IMR-90 (cell line): ENCODE results near the gene CTPS1. TPM values are rescaled to one million over a fixed set of nuclear protein-coding genes. Genes with fewer than 3 reads are reported as not detected.

Experiments used
- ATAC-seq: fragments of 200-7000 bp; cut with Tn5 transposase; 2 replicates; pipeline ENCODE4 v1.9.1; 2020; ENCODE audit warnings: low read depth, mild to moderate bottlenecking, moderate library complexity
- BruUV-seq: library from RNA; stranded (reverse); fragments of 400-500 nt; replicated peaks from 2 replicates; lab custom pipeline; 2021; lab: Mats Ljungman, UMichigan
- CTCF ChIA-PET: fragments of 300-600 bp; formaldehyde crosslinking; extraction: SDS; loops from one replicate; lab custom pipeline; 2021; ENCODE audit warnings: antibody characterized with exemption; lab: Yijun Ruan, JAX
- POLR2A ChIA-PET: fragments of 300-600 bp; sonication (Branson Sonifier 250); formaldehyde crosslinking; loops from one replicate; lab custom pipeline; 2022; ENCODE audit warnings: antibody characterized with exemption; ENCODE audit not compliant: unreplicated experiment; lab: Charles Lee
- DNase-seq: peaks from one replicate; pipeline ENCODE4 v3.0.0; 2013
- H2AFZ ChIP-seq: replicated peaks from 2 replicates; pipeline ENCODE3; 2013; ENCODE audit warnings: low read length, mild to moderate bottlenecking; ENCODE audit not compliant: poor library complexity
- H2AK5ac ChIP-seq: 2 replicates; pipeline ENCODE4 v1.6.1; 2013; ENCODE audit warnings: low read depth, low read length, inconsistent platforms
- H2AK9ac ChIP-seq: replicated peaks from 2 replicates; pipeline ENCODE3; 2013; ENCODE audit warnings: mild to moderate bottlenecking, low read depth, low read length, moderate library complexity; ENCODE audit not compliant: poor library complexity
- H2BK120ac ChIP-seq: 2 replicates; pipeline ENCODE4 v1.6.1; 2013; ENCODE audit warnings: low read depth, low read length, inconsistent platforms
- H2BK15ac ChIP-seq: 3 replicates; pipeline ENCODE4 v1.6.1; 2013; ENCODE audit warnings: low read depth, low read length, inconsistent platforms
- H2BK20ac ChIP-seq: 2 replicates; pipeline ENCODE4 v1.6.1; 2013; ENCODE audit warnings: low read depth, mild to moderate bottlenecking, inconsistent platforms, low read length, moderate library complexity
- H2BK5ac ChIP-seq: 2 replicates; pipeline ENCODE4 v1.6.1; 2013; ENCODE audit warnings: mild to moderate bottlenecking, low read depth, low read length, inconsistent platforms; ENCODE audit not compliant: poor library complexity, severe bottlenecking
- H3K14ac ChIP-seq: replicated peaks from 2 replicates; pipeline ENCODE4 v1.6.1; 2013; ENCODE audit warnings: low read depth, low read length, inconsistent platforms
- H3K18ac ChIP-seq: 2 replicates; pipeline ENCODE4 v1.6.1; 2013; ENCODE audit warnings: low read depth, low read length, control low read depth
- H3K23ac ChIP-seq: 2 replicates; pipeline ENCODE4 v1.6.1; 2013; ENCODE audit warnings: low read depth, low read length, inconsistent platforms
- H3K27ac ChIP-seq: 2 replicates; pipeline ENCODE4 v1.5.1; 2013; ENCODE audit warnings: mild to moderate bottlenecking, control low read depth, low read length; ENCODE audit not compliant: insufficient read depth
- H3K27me3 ChIP-seq: 2 replicates; pipeline ENCODE4 v1.6.1; 2013; ENCODE audit warnings: low read length; ENCODE audit not compliant: control insufficient read depth, insufficient read depth
- H3K36me3 ChIP-seq: 2 replicates; pipeline ENCODE4 v1.6.1; 2013; ENCODE audit warnings: low read length, mixed read lengths; ENCODE audit not compliant: control insufficient read depth, insufficient read depth
- H3K4ac ChIP-seq: 2 replicates; pipeline ENCODE4 v1.6.1; 2013; ENCODE audit warnings: low read depth, low read length, inconsistent platforms
- H3K4me1 ChIP-seq: 2 replicates; pipeline ENCODE4 v1.6.1; 2013; ENCODE audit warnings: low read length, mixed read lengths; ENCODE audit not compliant: control insufficient read depth, insufficient read depth
- H3K4me2 ChIP-seq: 2 replicates; pipeline ENCODE4 v1.6.1; 2013; ENCODE audit warnings: low read depth, mild to moderate bottlenecking, control low read depth, low read length, moderate library complexity
- H3K4me3 ChIP-seq: 2 replicates; pipeline ENCODE4 v1.5.1; 2013; ENCODE audit warnings: low read depth, mild to moderate bottlenecking, control low read depth, low read length, moderate library complexity; ENCODE audit not compliant: insufficient read depth
- H3K56ac ChIP-seq: 2 replicates; pipeline ENCODE4 v1.6.1; 2013; ENCODE audit warnings: low read length, inconsistent platforms; ENCODE audit not compliant: insufficient read depth; ENCODE audit errors: extremely low read depth
- H3K79me1 ChIP-seq, 2 experiments: 2 replicates each; pipeline ENCODE4 v1.6.1; 2013; ENCODE audit warnings: low read length in 2 of 2, inconsistent platforms in 1 of 2, low read depth in 1 of 2
- H3K9ac ChIP-seq: 2 replicates; pipeline ENCODE4 v1.6.1; 2013; ENCODE audit warnings: low read depth, low read length, control low read depth
- H3K9me1 ChIP-seq: 2 replicates; pipeline ENCODE4 v1.6.1; 2013; ENCODE audit warnings: low read length, inconsistent platforms; ENCODE audit not compliant: insufficient read depth
- H3K9me3 ChIP-seq: 2 replicates; pipeline ENCODE4 v1.6.1; 2013; ENCODE audit warnings: low read length; ENCODE audit not compliant: control insufficient read depth, insufficient read depth
- H4K20me1 ChIP-seq: 2 replicates; pipeline ENCODE4 v1.6.1; 2013; ENCODE audit warnings: low read length, inconsistent platforms; ENCODE audit not compliant: insufficient read depth
- H4K5ac ChIP-seq: 2 replicates; pipeline ENCODE4 v1.6.1; 2013; ENCODE audit warnings: mild to moderate bottlenecking, low read depth, low read length, control low read depth
- H4K8ac ChIP-seq, 2 experiments: 2 replicates each; pipeline ENCODE4 v1.6.1; 2013; ENCODE audit warnings: low read depth in 2 of 2, low read length in 2 of 2, control low read depth in 1 of 2, inconsistent platforms in 1 of 2
- H4K91ac ChIP-seq: 2 replicates; pipeline ENCODE4 v1.6.1; 2013; ENCODE audit warnings: low read depth, low read length, inconsistent platforms; ENCODE audit not compliant: insufficient read depth
- CHD1 ChIP-seq: IDR thresholded peaks from 2 replicates; pipeline ENCODE4 v1.6.1; 2012; ENCODE audit warnings: low read depth, low read length, improper control_type of control experiment
- MXI1 ChIP-seq: IDR thresholded peaks from 2 replicates; pipeline ENCODE4 v1.6.1; 2012; ENCODE audit warnings: low read depth, mild to moderate bottlenecking, low read length, moderate library complexity, borderline replicate concordance
- POLR2A ChIP-seq: IDR thresholded peaks from 2 replicates; pipeline ENCODE4 v1.6.1; 2012; ENCODE audit warnings: mild to moderate bottlenecking, low read depth, low read length
- RAD21 ChIP-seq: IDR thresholded peaks from 2 replicates; pipeline ENCODE4 v1.6.1; 2012; ENCODE audit warnings: low read length, improper control_type of control experiment
- SMC3 ChIP-seq: fragments of 150-350 bp; IDR thresholded peaks from 2 replicates; pipeline ENCODE4 v1.6.1; 2016; ENCODE audit warnings: low read depth, mild to moderate bottlenecking, antibody characterized with exemption, low read length, moderate library complexity
- WGBS, 2 experiments: methylation state at CpG; one replicate each; pipeline versions ENCODE4 v1.1.5 to v1.1.7; 2013; ENCODE audit warnings: missing lambda C conversion rate in 2 of 2; ENCODE audit not compliant: insufficient read length in 1 of 2; ENCODE audit errors: extremely low coverage in 2 of 2; 5-methylcytosine and 5-hydroxymethylcytosine counted together
- dilution Hi-C: fragments of 300-500 bp; cut with HindIII; formaldehyde crosslinking; loops from one replicate; pipeline ENCODE4 v1.14.3; 2018; ENCODE audit warnings: low sequenced_read_pairs; ENCODE audit not compliant: unreplicated experiment
- in situ Hi-C: fragments of 300-500 bp; cut with MboI; formaldehyde crosslinking; loops from 3 replicates; pipeline ENCODE4 v1.14.3; 2019; ENCODE audit warnings: low sequenced_read_pairs, inconsistent platforms, mixed read lengths
- intact Hi-C: fragments of 100-400 bp; cut with micrococcal nuclease; formaldehyde crosslinking; loops from 2 replicates; pipeline ENCODE4 v1.10.0; 2022
- polyA plus RNA-seq, 3 experiments: library from polyadenylated mRNA; depleted of rRNA; stranded (reverse); fragments of >200 nt; gene quantifications; 2 replicates each; pipeline ENCODE4 v1.2.3, GENCODE V29; 2012; ENCODE audit warnings: low replicate concordance in 1 of 3
- total RNA-seq: library from RNA; depleted of rRNA; stranded (reverse); fragments of >200 nt; gene quantifications from 2 replicates; pipeline ENCODE4 v1.2.3, GENCODE V29; 2012
- TF ChIP-seq, protein P1 (sequence below): conservative IDR thresholded peaks from 2 replicates; pipeline ENCODE4 v1.5.1; 2012; ENCODE audit warnings: mild to moderate bottlenecking, low read depth, low read length, improper control_type of control experiment

CTPS1 gene
- total and polyA plus RNA-seq, 2 of the 4 experiments (the other 2 are of a cell fraction): 40.4 to 41.0 TPM

DNA sequence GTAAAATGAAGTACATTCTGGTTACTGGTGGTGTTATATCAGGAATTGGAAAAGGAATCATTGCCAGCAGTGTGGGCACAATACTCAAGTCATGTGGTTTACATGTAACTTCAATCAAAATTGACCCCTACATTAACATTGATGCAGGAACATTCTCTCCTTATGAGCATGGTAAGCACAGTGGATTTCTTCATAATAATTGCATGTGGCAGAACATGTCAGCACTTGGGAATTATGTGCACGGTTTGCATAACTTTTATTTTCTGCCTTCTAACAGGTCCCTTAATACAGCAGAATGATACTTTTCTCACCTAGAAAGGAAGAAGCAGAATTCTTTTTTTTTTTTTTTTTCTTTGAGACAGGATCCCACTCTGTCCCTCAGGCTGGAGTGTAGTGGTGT is 3.8 kb downstream of the CTPS1 start:
- WGBS, 2 experiments: no CpG with 5 or more reads among the region's 1 CpG
- Histone ChIP-seq H3K56ac (no peak overlapping the region), H2BK120ac (no peak overlapping the region), H4K8ac (no peak overlapping the region), H3K4me1 (peaks cover 30% of the 10 kb centered on the region), H3K9me1 (peaks cover 16% of the 10 kb centered on the region), H3K27ac (no peak overlapping the region), H4K91ac (no peak overlapping the region), H3K14ac (no peak overlapping the region), H2AFZ (no peak overlapping the region), H3K9me3 (no peaks in the 10 kb centered on the region), H4K5ac (no peak overlapping the region), H4K20me1 (peaks cover 39% of the 10 kb centered on the region), H3K9ac (no peak overlapping the region), H2BK20ac (no peak overlapping the region), H2AK9ac (no peak overlapping the region), H3K36me3 (peaks cover 21% of the 10 kb centered on the region), H3K79me1 (peaks cover 25 to 76% of the 10 kb centered on the region in 2 experiments), H3K18ac (no peak overlapping the region), H2BK5ac (peak overlapping the region; percentile 12), H3K27me3 (no peaks in the 10 kb centered on the region), H3K4me3 (no peak overlapping the region), H2BK15ac (no peak overlapping the region), H2AK5ac (no peak overlapping the region), H3K4ac (no peak overlapping the region), H3K23ac (0 out of 2 replicates have a peak overlapping the region, but pooled peaks have one; percentile 15), H3K4me2 (no peak overlapping the region)
- no TSS peak for BruUV-seq
- TF ChIP-seq POLR2A: no peak
- no peak for TF ChIP-seq CHD1
- TF ChIP-seq SMC3: no peak
- no peak for TF ChIP-seq RAD21
- TF ChIP-seq, protein P1, sequence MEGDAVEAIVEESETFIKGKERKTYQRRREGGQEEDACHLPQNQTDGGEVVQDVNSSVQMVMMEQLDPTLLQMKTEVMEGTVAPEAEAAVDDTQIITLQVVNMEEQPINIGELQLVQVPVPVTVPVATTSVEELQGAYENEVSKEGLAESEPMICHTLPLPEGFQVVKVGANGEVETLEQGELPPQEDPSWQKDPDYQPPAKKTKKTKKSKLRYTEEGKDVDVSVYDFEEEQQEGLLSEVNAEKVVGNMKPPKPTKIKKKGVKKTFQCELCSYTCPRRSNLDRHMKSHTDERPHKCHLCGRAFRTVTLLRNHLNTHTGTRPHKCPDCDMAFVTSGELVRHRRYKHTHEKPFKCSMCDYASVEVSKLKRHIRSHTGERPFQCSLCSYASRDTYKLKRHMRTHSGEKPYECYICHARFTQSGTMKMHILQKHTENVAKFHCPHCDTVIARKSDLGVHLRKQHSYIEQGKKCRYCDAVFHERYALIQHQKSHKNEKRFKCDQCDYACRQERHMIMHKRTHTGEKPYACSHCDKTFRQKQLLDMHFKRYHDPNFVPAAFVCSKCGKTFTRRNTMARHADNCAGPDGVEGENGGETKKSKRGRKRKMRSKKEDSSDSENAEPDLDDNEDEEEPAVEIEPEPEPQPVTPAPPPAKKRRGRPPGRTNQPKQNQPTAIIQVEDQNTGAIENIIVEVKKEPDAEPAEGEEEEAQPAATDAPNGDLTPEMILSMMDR: no peak
- no peak for TF ChIP-seq MXI1
- intact Hi-C loops (no loop called here), dilution Hi-C loops (no loop called here), in situ Hi-C loops (no loop called here)
- CTCF ChIA-PET: no interaction called here
- POLR2A ChIA-PET: no interaction called here
- ATAC-seq: no peak
- DNase-seq: no peak
